ENCODE measurements around the gene CDKN2B-AS1. TPM values are rescaled to one million over a fixed set of nuclear protein-coding genes. Genes with fewer than 3 reads are reported as not detected.

The CDKN2B-AS1 gene
- polyA plus RNA-seq, 1 donor from 2014 or later, result not detected

- no peaks in the 10 kb centered on the region for H3K36me3 ChIP-seq (ENCODE audit: insufficient read depth, low read length)
- no peaks in the 10 kb centered on the region for H3F3A ChIP-seq (ENCODE audit: insufficient read depth, low read length, poor library complexity, severe bottlenecking)
Measured at GRCh38 chr9:22159586-22159985, 165.0 kb downstream of the CDKN2B-AS1 start.

GRCh38 chr9:22160221-22160620 lies 165.6 kb downstream of the CDKN2B-AS1 start:
- H3K27ac ChIP-seq (ENCODE audit: low read length), result no peak overlapping the region
- no peaks in the 10 kb centered on the region for H3K79me2 ChIP-seq (replicated peaks; ENCODE audit: insufficient read depth, low read length)
- H3K4me2 ChIP-seq (ENCODE audit: low read length), result no peak overlapping the region
- no peaks in the 10 kb centered on the region for H3K27me3 ChIP-seq (ENCODE audit: insufficient read depth, low read depth, low read length)
- H2AFZ ChIP-seq (ENCODE audit: low read depth, low read length), result no peak overlapping the region
- no peaks in the 10 kb centered on the region for H3K9me3 ChIP-seq (ENCODE audit: low read length)
- H3K9me2 ChIP-seq (ENCODE audit: insufficient read depth, low read length), result no peaks in the 10 kb centered on the region
- no peaks in the 10 kb centered on the region for H3K36me3 ChIP-seq (ENCODE audit: insufficient read depth, low read length)
- H4K20me1 ChIP-seq (ENCODE audit: insufficient read depth), result no peaks in the 10 kb centered on the region
- no peak overlapping the region for H3K4me3 ChIP-seq (ENCODE audit: low read length)
- no peaks in the 10 kb centered on the region for H3F3A ChIP-seq (ENCODE audit: insufficient read depth, low read length, poor library complexity, severe bottlenecking)
- H3K9ac ChIP-seq (ENCODE audit: low read length), result no peak overlapping the region
- no peak for TF ChIP-seq EZH2 (IDR thresholded peaks at IDR 0.05; ENCODE audit: borderline replicate concordance, insufficient read depth, low read length, poor library complexity, severe bottlenecking)
- no peak for TF ChIP-seq EP300 (conservative IDR thresholded peaks at IDR 0.05; ENCODE audit: poor library complexity, severe bottlenecking)
- no peak for TF ChIP-seq POLR2AphosphoS5 (IDR thresholded peaks at IDR 0.05)
- no peak for TF ChIP-seq REST (IDR thresholded peaks at IDR 0.05; ENCODE audit: borderline replicate concordance)
- TF ChIP-seq RAD21 (conservative IDR thresholded peaks at IDR 0.05), result no peak
- TF ChIP-seq MXI1 (conservative IDR thresholded peaks at IDR 0.05; ENCODE audit: poor library complexity, severe bottlenecking), result no peak
- TF ChIP-seq TAF1 (IDR thresholded peaks at IDR 0.05; ENCODE audit: low read depth), result no peak

More at GRCh38 chr9:22159586-22159985, 165.0 kb downstream of the CDKN2B-AS1 start:
- Histone ChIP-seq H3K9me2 (ENCODE audit: insufficient read depth, low read length) (no peaks in the 10 kb centered on the region), H2AFZ (ENCODE audit: low read depth, low read length) (no peak overlapping the region), H3K27ac (ENCODE audit: low read length) (no peak overlapping the region), H3K27me3 (ENCODE audit: insufficient read depth, low read depth, low read length) (no peaks in the 10 kb centered on the region), H3K9me3 (ENCODE audit: low read length) (no peaks in the 10 kb centered on the region), H3K79me2 (replicated peaks; ENCODE audit: insufficient read depth, low read length) (no peaks in the 10 kb centered on the region), H3K9ac (ENCODE audit: low read length) (no peak overlapping the region), H3K4me2 (ENCODE audit: low read length) (no peak overlapping the region), H3K4me3 (ENCODE audit: low read length) (no peak overlapping the region), H4K20me1 (ENCODE audit: insufficient read depth) (no peaks in the 10 kb centered on the region)
- no peak for TF ChIP-seq RAD21 (conservative IDR thresholded peaks at IDR 0.05)
- TF ChIP-seq POLR2AphosphoS5 (IDR thresholded peaks at IDR 0.05), result no peak
- TF ChIP-seq EP300 (conservative IDR thresholded peaks at IDR 0.05; ENCODE audit: poor library complexity, severe bottlenecking), result no peak
- no peak for TF ChIP-seq EZH2 (IDR thresholded peaks at IDR 0.05; ENCODE audit: borderline replicate concordance, insufficient read depth, low read length, poor library complexity, severe bottlenecking)
- no peak for TF ChIP-seq REST (IDR thresholded peaks at IDR 0.05; ENCODE audit: borderline replicate concordance)
- TF ChIP-seq TAF1 (IDR thresholded peaks at IDR 0.05; ENCODE audit: low read depth), result no peak
- TF ChIP-seq MXI1 (conservative IDR thresholded peaks at IDR 0.05; ENCODE audit: poor library complexity, severe bottlenecking), result no peak
- TF ChIP-seq CTCF (IDR thresholded peaks at IDR 0.05; ENCODE audit: poor library complexity, severe bottlenecking), result no peak
- no peak for TF ChIP-seq SMC3 (conservative IDR thresholded peaks at IDR 0.05; ENCODE audit: poor library complexity)

All from neural cell (in vitro differentiated cells).